Measurements from ENCODE around the gene CSTF1.

DNA sequence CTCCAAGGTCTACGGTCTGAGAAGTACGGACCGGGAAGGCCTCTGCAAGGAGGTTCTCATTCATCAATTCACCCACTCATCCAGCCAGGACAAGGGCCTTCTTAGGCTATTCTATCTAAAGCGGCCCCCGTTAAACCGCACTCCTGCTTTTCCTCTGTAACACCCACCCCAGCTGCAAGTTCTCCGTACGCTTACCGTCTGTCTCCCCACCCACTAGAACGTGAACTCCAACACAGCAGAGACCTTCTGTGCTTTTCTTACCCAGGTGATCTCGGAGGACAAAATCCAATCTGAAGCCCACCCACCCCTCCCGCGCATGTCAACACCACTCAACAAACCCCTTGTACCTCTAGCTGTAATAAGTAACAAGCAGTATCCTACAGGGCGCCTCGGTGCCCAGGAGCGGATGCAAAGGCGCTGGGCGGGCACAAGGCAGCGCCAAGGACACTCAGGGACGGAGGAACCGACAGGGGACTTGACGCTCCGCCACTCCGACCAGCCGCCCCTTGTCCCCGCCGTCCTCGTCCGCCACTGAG lies 781 bp upstream of the CSTF1 start:
- TF ChIP-seq, protein P1, sequence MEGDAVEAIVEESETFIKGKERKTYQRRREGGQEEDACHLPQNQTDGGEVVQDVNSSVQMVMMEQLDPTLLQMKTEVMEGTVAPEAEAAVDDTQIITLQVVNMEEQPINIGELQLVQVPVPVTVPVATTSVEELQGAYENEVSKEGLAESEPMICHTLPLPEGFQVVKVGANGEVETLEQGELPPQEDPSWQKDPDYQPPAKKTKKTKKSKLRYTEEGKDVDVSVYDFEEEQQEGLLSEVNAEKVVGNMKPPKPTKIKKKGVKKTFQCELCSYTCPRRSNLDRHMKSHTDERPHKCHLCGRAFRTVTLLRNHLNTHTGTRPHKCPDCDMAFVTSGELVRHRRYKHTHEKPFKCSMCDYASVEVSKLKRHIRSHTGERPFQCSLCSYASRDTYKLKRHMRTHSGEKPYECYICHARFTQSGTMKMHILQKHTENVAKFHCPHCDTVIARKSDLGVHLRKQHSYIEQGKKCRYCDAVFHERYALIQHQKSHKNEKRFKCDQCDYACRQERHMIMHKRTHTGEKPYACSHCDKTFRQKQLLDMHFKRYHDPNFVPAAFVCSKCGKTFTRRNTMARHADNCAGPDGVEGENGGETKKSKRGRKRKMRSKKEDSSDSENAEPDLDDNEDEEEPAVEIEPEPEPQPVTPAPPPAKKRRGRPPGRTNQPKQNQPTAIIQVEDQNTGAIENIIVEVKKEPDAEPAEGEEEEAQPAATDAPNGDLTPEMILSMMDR (IDR thresholded peaks at IDR 0.05; ENCODE audit: low read length), result no peak
- TF ChIP-seq EZH2 (optimal IDR thresholded peaks at IDR 0.05; ENCODE audit: low read depth, low read length) (no peak), EZH2phosphoT487 (IDR thresholded peaks at IDR 0.05; ENCODE audit: low read length) (no peak)

Data from MM.1S (cell line).